Globus pallidus (tissue), 1 donor: Measurements from ENCODE around the gene FYN.
"Not testable (repeated sequence)": the region's sequence is repeated elsewhere in the genome, so short reads cannot be mapped to it uniquely, and the experiment has no call there.

Experiments
- DNase-seq: peaks from one replicate; pipeline ENCODE4 v3.0.0-alpha.2; 2015; ENCODE audit warnings: low spot score

FYN gene

GRCh38 chr6:111660531-111660930, 212.7 kb downstream of the FYN start:
- DNase-seq = no peak

- DNase-seq = no peak
These were observed 214.6 kb downstream of the FYN start for GRCh38 chr6:111658462-111659154.

- DNase-seq = no peak
These were observed 216.1 kb downstream of the FYN start for GRCh38 chr6:111657146-111657545.

DNA sequence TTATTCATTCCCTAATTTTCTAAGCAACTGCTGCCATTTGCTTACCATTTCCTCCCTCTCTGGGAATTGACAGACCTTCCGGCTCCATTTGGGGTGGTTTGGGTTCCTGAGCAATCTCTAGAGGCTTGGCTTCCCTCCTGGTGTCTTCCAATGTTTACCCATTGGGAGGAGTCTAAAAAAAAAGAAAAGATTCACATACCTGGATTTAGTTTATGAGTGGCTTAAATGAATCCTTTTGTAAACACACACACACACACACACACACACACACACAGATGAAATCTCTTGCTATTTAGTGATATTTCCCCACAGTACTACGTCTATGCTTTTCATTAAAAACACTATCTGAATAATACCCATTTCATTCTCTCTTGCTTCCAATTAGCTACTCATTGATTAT, 219.3 kb downstream of the FYN start:
- DNase-seq = no peak

DNA sequence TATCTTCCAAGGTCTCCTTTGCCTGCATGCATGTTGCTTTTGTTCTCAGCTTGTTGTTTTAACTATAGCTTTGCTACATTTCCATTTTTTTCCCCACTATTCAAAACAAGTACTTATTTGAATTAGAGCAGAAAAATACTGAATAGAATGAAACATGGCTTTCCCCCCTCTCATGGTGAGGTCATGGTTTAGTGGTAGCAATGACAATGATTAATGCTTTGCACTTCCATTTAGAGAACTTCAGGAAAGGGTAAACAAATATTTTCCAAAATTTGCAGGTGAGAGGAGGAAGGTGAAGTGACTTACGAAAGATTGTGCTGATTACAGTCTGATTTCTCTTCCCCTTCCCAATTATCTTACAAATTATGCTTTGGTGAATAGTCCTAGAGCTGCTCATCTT, 219.8 kb downstream of the FYN start:
- DNase-seq = no peak

DNA sequence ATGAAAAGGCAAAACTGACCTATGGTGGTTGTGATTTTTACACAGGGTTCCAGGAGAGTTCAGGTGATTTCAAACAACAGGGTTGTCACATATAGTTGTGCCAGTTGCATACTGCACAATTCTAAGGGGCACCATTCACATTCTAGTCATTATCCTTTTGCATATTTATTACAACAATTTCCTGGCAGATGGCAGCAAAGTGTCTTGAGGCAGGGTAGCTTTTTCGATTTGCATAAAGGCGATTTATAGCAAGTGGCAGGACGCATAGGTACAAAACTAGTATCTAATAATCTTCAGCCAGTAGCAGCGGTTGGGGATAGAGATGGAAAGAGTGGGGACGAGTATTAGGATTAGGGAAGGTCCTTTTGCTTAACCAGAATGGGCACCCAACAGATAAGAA, 221.1 kb downstream of the FYN start:
- DNase-seq = no peak

- DNase-seq = no peak
These were observed 221.8 kb downstream of the FYN start for GRCh38 chr6:111651185-111652034.

- no peak for DNase-seq
These were observed 223.2 kb downstream of the FYN start for GRCh38 chr6:111650049-111650448.

DNA sequence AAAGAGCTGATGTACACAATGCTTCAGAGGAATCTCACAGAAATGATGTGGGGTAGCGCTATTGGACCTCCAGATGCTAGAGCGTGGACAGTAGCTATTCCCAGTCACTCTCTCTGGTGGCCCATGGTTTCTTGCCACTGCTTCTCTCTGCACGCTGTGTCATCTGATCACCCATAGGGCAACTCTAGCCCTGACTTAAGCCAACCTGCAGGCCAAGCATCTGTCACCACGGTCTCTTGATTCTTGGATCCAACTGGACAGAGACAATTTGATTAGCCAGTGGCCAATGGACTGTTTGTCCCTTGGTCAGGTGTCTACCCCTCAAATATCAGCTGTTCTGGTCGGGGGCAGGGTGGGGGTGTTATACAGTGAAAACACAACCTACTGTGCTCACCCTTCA, 225.2 kb downstream of the FYN start:
- DNase-seq = no peak

DNA sequence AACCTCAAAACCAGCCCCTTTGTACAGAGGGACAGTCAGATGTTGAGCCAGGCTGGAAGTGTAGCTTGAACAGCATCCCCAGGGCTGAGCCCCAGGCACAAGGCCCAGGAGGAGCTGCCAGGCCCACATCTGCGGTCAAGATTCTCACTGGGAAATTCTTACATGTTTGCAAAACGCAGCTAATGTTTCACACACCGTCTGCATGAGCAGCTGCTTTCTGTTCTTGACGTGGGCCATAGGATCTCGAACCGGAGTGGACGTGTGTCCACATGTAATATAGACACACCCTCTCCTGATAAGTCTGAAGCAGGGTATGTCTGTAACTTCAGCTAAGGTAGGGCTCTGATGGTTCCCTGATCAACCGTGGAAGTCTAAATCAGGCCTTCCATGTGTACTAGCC, 226.3 kb downstream of the FYN start:
- no peak for DNase-seq

- no peak for DNase-seq
These were observed 227.2 kb downstream of the FYN start for GRCh38 chr6:111646034-111646433.

DNA sequence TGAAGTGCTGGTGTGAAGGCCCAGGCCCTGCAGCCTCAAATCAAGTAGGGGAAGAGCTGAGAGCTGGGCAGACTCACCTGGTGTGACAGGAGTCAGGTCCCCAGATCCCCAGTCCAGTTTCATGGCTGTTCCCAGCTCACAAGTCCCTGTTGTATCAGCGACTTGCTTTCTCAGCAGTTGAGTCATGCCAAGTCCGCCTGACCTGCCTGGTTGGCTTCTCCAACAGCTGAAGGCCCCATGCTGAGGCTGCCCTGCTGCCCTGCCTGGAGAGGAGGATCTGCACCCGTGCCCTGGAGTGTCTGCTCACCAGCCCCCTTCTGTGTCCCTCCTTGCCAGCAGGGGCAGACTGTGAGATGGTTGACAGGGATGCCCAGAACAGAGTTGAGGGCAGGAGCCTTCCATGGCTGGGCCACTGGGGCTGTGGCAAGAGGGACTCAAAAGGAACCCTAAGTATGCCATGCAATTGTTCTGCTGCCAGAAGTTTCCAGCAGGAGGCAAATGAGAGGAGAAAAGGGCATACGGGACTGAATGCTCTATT, 228.3 kb downstream of the FYN start:
- no peak for DNase-seq

DNA sequence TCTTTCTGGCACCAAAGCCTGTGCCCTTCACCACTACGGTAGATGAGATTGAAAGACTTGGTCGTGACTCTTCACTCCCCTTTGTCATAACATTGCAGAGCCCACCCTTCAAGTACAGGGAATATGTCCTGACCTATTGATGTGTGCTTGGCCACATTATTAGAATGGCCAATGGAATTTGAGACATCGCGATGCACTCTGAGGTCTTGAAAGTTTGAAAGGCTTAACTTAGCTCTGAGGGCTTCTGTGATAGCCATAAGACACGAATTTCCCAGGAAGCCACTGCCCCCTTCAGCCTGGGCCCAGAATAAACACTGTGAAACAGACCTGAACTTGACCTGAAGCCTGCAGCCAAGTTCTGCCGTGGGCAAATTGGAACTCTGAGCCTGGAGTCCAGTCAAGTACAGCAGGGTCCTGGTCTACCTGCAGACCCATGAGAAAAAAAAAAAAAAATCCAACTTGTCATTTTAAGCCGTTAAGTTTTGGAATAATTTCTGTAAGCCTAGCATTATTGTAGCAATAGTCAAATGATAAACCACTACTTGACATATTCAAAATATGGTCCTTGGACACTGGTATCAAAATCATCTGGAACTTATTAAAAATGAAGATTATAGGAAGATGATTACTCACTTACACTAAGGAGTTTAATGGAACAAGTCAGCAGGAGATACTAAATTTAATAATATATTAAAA, 230.6 kb downstream of the FYN start:
- DNase-seq = peak; percentile 68

- no peak for DNase-seq
These were observed 234.0 kb downstream of the FYN start for GRCh38 chr6:111639266-111639665.

- DNase-seq = not testable (repeated sequence)
These were observed 238.3 kb downstream of the FYN start for GRCh38 chr6:111634981-111635380.

DNA sequence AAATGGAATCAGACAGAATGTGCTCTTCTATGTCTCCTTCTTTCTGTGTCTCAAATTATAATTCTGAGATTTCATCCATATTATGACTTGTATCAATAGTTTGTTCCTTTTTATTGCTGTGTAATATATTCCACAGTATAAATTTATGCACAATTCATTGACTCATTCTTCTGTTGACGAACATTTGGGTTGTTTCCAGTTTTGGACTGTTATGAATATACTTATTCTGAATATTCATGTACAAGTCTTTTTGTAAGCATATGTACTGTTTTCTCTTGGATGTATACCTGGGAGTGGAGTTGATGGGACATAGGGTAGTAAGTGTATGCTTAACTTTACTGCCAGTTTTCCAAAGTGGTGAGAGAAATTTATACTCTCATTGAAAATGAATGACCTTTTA, 239.4 kb downstream of the FYN start:
- DNase-seq = no peak

DNA sequence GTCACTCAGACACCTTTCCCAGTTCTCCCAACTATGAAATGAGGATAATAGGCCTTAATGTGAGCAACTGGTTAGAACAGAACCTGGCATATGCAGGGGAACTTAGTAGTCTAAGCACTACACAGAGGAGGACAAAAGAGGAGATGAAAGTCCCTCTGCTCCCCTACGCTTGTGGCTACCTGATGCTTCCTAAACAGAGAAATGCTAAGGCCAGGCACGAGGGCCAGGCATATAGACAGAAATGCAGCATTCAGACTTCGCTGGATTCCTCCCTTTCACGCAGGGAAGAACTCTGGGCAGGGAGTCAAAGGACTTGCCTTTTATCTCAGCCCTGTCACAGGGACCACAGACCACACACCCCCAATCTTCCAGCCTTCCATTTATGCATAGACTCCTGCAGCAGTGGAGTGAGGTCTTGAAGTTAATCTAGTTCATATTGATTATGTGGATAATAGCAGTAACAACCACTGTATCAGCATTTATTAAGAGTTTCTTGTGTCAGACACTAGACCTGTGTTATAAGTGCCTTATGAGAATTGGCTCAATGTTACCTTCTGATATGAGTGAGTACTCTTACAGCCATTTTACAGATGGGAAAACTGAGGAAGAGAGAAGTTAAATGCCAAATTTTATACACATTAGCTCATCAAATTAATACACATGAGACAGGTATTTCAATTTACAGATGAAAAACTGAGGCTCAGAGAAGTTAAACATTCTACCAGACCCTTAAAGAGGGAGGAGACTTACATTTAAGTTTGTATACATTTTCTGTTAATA, 240.6 kb downstream of the FYN start:
- DNase-seq = no peak

GRCh38 chr6:111631903-111632460, 241.3 kb downstream of the FYN start:
- no peak for DNase-seq

- no peak for DNase-seq
These were observed 242.2 kb downstream of the FYN start for GRCh38 chr6:111631018-111631417.

DNA sequence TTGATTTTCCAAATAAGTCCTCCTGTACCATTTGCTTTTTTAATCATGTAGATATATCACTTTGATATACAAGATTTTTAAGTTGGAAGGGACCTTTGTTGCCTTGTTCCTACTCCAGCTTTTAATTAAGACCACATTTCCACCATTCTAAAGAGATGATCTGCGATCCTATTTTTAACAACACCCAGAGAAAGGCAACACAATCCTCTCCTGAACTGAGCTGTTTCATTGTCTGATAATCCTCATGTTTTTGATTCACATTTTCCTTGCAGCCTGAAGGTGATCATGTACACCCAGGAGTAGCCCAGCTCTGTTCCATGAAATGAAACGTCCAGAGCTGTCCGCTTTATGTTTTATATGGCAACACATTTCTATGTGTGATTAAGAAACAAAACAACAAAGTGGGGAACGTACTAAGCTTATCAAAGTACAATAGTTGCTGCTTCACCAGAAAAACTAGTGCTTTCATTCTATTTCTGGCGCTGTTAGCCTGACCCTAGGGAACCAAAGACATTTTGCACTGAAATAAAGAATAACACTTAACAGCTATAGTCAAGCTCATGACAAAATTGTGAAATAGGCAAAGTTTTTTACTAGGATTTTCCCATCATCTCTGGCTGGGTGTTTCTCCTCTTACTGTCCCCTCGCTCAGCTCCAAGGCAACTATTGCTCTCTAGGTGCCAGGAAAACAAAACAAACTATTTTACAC, 245.0 kb downstream of the FYN start:
- DNase-seq = no peak

GRCh38 chr6:111626441-111626840, 246.8 kb downstream of the FYN start:
- DNase-seq = no peak
